ENCODE measurements around the gene MARCHF2.
"Not testable (repeated sequence)": the region's sequence is repeated elsewhere in the genome, so short reads cannot be mapped to it uniquely, and the experiment has no call there.

The MARCHF2 gene

GRCh38 chr19:8412783-8413628, at the start of gene MARCHF2:
Gene MARCHF2 (plus strand): TSS chr19:8413305. CDS start chr19:8421841, 8,536 bp downstream.
- DNase-seq = peak; percentile 89 to 97 (median 93)

- peak in 1 of 4 experiments; percentile 10 for DNase-seq
These were observed 49.0 kb upstream of the MARCHF2 start, which contains the start of gene ANGPTL4 for GRCh38 chr19:8363803-8364771. Gene ANGPTL4 (plus strand): TSS chr19:8364155. CDS start chr19:8364322, 167 bp downstream.

- no peak for DNase-seq
These were observed 47.0 kb upstream of the MARCHF2 start for GRCh38 chr19:8366121-8366581.

GRCh38 chr19:8366961-8367326, 46.2 kb upstream of the MARCHF2 start:
- no peak for DNase-seq

GRCh38 chr19:8367327-8368001, 45.6 kb upstream of the MARCHF2 start:
- DNase-seq = no peak

GRCh38 chr19:8370176-8371010, 42.7 kb upstream of the MARCHF2 start:
- no peak for DNase-seq

GRCh38 chr19:8371011-8371804, 41.9 kb upstream of the MARCHF2 start:
- no peak for DNase-seq

GRCh38 chr19:8373867-8374813, 39.0 kb upstream of the MARCHF2 start:
- DNase-seq = no peak

- not testable (repeated sequence) for DNase-seq
These were observed 37.3 kb upstream of the MARCHF2 start for GRCh38 chr19:8375766-8376165.

GRCh38 chr19:8376373-8376974, 36.6 kb upstream of the MARCHF2 start:
- DNase-seq = not testable (repeated sequence)

GRCh38 chr19:8377598-8377997, 35.5 kb upstream of the MARCHF2 start:
- DNase-seq = no peak

GRCh38 chr19:8379156-8379891, 33.8 kb upstream of the MARCHF2 start:
- DNase-seq = not testable (repeated sequence)

- DNase-seq = not testable (repeated sequence)
These were observed 28.5 kb upstream of the MARCHF2 start for GRCh38 chr19:8384569-8384968.

- DNase-seq = not testable (repeated sequence)
These were observed 28.0 kb upstream of the MARCHF2 start for GRCh38 chr19:8385103-8385502.

GRCh38 chr19:8385566-8385965, 27.5 kb upstream of the MARCHF2 start:
- DNase-seq = not testable (repeated sequence)

- DNase-seq = not testable (repeated sequence)
These were observed 26.7 kb upstream of the MARCHF2 start for GRCh38 chr19:8386419-8386818.

- no peak for DNase-seq
These were observed 26.1 kb upstream of the MARCHF2 start for GRCh38 chr19:8386990-8387389.

Measured in activated naive CD4-positive, alpha-beta T cell (primary cell).